ENCODE results near the gene OR10A3.

DNA sequence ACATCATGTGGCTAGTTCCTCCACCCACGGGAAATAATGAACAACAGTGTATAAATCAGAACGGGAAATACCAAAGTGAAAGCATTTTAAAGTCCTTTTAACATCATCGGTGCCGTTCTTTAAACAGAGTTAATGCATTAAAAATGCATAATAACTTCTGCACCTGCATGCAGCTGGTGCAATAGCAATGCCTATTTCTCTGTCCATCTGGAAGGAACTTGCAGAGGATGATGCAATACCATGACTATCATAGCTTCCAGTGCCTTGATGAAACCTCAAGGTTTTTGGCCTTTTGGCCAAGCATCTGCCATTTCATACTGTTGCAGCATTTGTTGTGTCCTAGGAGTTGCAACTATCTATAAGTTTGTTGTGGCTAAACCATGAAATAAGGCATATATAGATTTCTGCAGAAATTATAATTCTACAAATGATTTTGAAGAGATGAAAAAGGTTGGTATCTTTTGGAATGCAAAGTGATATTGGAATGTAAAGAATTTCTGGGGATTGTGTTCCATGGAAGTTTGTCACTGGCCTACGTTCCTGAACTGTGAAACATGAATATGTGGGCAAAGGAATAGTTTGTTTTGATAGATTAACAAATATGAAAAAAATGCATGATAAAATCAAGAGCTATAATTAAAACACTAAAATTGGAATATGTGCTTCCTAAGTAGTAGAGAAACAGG, 35.9 kb upstream of the OR10A3 start:
- TF ChIP-seq, protein P1, sequence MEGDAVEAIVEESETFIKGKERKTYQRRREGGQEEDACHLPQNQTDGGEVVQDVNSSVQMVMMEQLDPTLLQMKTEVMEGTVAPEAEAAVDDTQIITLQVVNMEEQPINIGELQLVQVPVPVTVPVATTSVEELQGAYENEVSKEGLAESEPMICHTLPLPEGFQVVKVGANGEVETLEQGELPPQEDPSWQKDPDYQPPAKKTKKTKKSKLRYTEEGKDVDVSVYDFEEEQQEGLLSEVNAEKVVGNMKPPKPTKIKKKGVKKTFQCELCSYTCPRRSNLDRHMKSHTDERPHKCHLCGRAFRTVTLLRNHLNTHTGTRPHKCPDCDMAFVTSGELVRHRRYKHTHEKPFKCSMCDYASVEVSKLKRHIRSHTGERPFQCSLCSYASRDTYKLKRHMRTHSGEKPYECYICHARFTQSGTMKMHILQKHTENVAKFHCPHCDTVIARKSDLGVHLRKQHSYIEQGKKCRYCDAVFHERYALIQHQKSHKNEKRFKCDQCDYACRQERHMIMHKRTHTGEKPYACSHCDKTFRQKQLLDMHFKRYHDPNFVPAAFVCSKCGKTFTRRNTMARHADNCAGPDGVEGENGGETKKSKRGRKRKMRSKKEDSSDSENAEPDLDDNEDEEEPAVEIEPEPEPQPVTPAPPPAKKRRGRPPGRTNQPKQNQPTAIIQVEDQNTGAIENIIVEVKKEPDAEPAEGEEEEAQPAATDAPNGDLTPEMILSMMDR (IDR thresholded peaks at IDR 0.05; ENCODE audit: low read length) = no peak
- no peak for TF ChIP-seq EZH2 (IDR thresholded peaks at IDR 0.05; ENCODE audit: borderline replicate concordance, low read length)

Measured in OCI-LY1 (cell line).